ENCODE results near the gene KRT72. TPM values are rescaled to one million over a fixed set of nuclear protein-coding genes. Genes with fewer than 3 reads are reported as not detected.

KRT72 gene
- total RNA-seq, 2 donors from 2014 or later: 0.25 TPM; not detected in 1

GRCh38 chr12:52561880-52562449, 39.3 kb downstream of the KRT72 start:
- no peak for TF ChIP-seq CTCF (IDR thresholded peaks at IDR 0.05)
- no peaks in the 10 kb centered on the region for H3K27me3 ChIP-seq
- no peak for DNase-seq
- no peaks in the 10 kb centered on the region for H3K36me3 ChIP-seq
- H3K27ac ChIP-seq: no peak overlapping the region
- intact Hi-C loops (cut with DNase I): no loop called here
- no peak overlapping the region for H3K4me3 ChIP-seq
- no peaks in the 10 kb centered on the region for H3K4me1 ChIP-seq
- no peak overlapping the region for H3K9ac ChIP-seq (ENCODE audit: low read depth in 2 of 2, low read length in 2 of 2)
- no peaks in the 10 kb centered on the region for H3K9me3 ChIP-seq

GRCh38 chr12:52559979-52560378, 41.3 kb downstream of the KRT72 start:
- intact Hi-C loops (cut with DNase I): no loop called here
- no peaks in the 10 kb centered on the region for H3K4me1 ChIP-seq
- no peak for DNase-seq
- TF ChIP-seq CTCF (IDR thresholded peaks at IDR 0.05): no peak
- H3K9ac ChIP-seq (ENCODE audit: low read depth in 2 of 2, low read length in 2 of 2): no peak overlapping the region
- no peaks in the 10 kb centered on the region for H3K36me3 ChIP-seq
- H3K4me3 ChIP-seq: no peak overlapping the region
- H3K9me3 ChIP-seq: no peaks in the 10 kb centered on the region
- no peaks in the 10 kb centered on the region for H3K27me3 ChIP-seq
- H3K27ac ChIP-seq: no peak overlapping the region

DNA sequence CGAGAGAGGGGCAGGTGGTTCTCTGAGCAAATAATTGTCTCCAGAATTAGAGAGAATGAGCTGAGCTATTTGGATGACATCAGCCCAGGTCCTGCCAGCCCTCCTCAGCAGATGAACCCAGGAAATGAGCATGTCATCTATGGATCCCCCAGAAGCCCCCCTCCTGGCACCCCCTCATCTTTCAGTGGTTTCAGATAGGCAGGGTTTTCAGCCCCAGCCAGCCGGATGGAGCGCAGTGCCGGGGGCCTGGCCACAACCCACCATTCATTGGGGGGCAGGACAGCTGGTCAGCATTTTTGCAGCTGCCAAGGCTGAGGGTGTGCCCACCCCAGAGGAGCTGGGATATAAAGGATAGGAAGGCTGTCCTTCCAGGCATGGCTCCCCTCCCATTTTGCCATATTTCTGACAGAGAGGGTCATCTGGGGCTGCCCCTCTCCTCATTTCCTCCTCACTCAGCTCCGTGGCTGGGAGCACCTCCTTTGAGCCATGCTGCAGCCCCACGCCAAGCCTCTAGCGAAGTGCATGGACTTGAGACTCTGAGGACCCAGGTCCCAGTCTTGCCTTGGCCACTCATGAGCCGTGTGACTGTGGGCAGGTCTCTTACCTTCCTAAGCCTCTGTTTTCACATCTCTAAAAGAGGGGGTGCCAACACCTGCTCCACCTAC, 42.4 kb downstream of the KRT72 start:
- Histone ChIP-seq H3K27me3 (no peaks in the 10 kb centered on the region), H3K4me3 (no peak overlapping the region), H3K36me3 (no peaks in the 10 kb centered on the region), H3K27ac (no peak overlapping the region), H3K4me1 (no peaks in the 10 kb centered on the region), H3K9me3 (no peaks in the 10 kb centered on the region), H3K9ac (ENCODE audit: low read depth in 2 of 2, low read length in 2 of 2) (no peak overlapping the region)
- DNase-seq: no peak
- intact Hi-C loops (cut with DNase I): no loop called here
- no peak for TF ChIP-seq CTCF (IDR thresholded peaks at IDR 0.05)

- Histone ChIP-seq H3K4me1 (no peaks in the 10 kb centered on the region), H3K27me3 (no peaks in the 10 kb centered on the region), H3K4me3 (no peak overlapping the region), H3K36me3 (no peaks in the 10 kb centered on the region), H3K27ac (no peak overlapping the region), H3K9ac (ENCODE audit: low read depth in 2 of 2, low read length in 2 of 2) (no peak overlapping the region), H3K9me3 (no peaks in the 10 kb centered on the region)
- DNase-seq: no peak
- no peak for TF ChIP-seq CTCF (IDR thresholded peaks at IDR 0.05)
- intact Hi-C loops (cut with DNase I): no loop called here
These were observed 43.8 kb downstream of the KRT72 start for GRCh38 chr12:52557476-52557875.

- no peak for DNase-seq
- intact Hi-C loops (cut with DNase I): no loop called here
- no peaks in the 10 kb centered on the region for H3K36me3 ChIP-seq
- no peaks in the 10 kb centered on the region for H3K4me1 ChIP-seq
- no peak for TF ChIP-seq CTCF (IDR thresholded peaks at IDR 0.05)
- H3K9me3 ChIP-seq: no peaks in the 10 kb centered on the region
- H3K27me3 ChIP-seq: no peaks in the 10 kb centered on the region
- H3K9ac ChIP-seq (ENCODE audit: low read depth in 2 of 2, low read length in 2 of 2): no peak overlapping the region
- no peak overlapping the region for H3K4me3 ChIP-seq
- no peak overlapping the region for H3K27ac ChIP-seq
These were observed 45.7 kb downstream of the KRT72 start for GRCh38 chr12:52555577-52555976.
